HG02981 (cell line): ENCODE results near the gene UBE2Z.

Experiments
- ATAC-seq: cut with Tn5 transposase; IDR thresholded peaks from one replicate; pipeline ENCODE4 v1.9.1; 2021; ENCODE audit warnings: mild to moderate bottlenecking, moderate library complexity; ENCODE audit not compliant: unreplicated experiment

UBE2Z gene

DNA sequence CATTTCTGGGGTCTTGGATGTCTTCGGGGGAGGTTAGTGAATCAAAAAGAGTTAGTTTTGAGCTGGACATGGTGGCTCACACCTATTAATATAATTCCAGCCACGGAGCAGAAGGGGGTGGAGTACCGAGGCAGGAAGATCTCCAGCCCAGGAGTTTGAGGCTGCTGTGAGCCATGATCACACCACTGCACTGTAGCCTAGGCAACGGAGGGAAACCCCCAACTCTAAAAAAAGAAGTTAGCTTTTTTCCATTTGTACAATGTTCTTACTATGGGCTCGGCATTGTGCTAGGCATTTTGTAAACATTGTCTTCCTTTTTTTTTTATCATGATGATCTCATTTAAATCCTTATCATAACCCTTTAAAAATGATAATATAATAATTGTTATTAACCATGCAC lies 44.7 kb downstream of the UBE2Z start:
- no peak for ATAC-seq

DNA sequence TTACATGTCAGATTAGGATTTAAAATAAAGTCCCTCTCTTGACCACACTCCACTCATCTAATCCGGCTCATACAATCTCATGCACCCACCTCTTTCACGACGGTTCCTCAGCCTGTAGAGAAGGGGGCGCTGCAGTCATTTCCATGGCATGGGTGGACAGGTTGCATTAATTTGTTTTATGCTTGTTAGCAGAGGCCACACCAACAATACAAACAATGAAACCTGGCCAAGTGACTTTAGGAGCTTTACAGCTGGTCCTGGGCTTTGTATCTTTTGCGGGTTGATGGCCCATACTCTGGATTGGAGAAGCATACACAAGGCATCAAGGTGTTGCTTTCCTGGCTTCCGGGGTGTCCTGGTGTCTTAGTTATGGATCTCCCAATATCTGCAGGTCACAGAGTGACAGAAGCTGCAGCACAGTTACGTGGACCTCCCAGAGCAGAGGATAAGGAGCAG lies 46.1 kb downstream of the UBE2Z start:
- ATAC-seq, result no peak

DNA sequence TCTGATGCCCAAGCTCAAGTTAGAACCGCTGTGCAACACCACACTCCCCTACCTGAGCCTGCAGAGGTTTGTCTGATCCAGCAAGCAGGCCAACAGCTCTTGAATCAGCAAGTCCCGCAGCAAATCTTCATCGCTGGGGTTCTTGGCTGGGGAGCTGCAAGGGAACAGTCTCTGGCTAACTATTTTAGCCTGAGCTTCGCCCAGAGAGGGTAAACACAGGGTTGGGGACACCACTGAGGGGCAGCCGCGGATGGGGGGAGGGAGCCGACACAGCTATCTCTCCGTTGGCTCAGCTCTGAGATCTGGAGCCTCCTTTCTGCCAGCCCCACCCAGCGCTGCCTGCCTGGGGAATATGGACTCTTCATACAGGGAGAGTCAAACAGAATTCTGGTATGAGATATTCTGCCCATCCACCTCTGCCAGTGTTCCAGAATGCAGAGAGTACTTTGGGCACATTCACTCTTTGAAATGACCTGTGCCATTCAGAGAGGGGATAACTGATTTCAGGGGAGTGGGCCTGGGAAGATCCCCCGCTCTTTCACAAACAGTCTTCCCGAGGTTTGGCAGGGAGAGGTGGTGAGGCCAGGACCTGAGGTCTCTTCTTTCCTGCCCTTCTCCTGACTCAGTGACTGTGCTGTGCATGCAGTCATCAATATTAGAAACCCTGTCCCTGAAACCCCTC lies 52.8 kb downstream of the UBE2Z start:
- ATAC-seq, result no peak

DNA sequence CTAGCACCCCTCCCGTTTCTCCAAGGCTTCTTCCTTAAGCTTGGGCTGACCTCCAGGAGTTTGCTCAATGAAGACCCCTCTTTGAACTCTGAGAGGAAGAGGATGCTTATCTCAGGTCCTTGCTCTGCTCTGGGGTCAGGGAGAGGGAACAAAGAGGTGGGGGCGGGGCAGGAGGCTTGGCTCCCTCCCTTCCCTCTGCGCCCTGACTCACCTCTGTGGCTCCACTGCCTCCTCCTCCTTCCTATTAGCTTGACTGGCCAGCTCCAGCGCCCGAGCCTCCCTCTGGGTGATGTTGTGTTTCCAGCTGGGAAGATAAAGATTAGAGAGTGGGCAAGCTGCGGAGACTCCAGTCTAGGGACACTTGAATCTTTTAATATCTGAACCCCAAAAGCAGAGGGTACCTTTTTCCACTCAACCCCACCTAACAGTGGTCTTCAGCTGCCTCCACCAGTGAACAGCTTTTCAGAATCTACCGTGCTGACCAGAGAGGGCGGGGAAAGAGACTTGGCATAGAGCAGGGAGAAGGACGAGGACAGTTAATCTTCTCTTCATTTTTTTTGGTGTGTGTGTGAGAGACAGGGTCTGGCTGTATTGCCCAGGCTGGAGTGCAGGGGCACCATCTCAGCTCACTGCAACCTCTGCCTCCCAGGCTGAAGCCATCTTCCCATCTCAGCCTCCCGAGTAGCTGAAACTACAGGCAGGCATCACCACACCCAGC lies 53.5 kb downstream of the UBE2Z start:
- ATAC-seq, result no peak

DNA sequence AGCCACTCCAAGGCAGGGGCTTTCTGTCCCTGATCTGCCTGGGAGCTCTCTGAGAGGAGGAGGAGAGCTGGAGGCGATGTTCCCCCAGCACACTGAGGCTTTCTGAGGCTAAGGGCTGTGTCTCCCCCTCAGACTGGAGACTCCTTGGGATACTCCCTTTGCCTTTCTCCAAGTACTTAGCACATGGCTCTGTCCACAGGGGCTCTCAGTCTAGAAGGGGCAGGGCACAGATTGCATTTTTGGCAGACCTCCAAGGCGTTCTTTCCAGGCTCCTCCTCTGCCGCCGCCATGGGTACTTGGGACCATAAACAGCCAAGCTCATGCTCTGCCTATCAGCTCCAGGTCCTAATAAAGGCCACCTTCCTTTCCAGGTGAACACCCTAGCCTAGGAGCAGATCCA lies 62.0 kb downstream of the UBE2Z start:
- ATAC-seq, result no peak

DNA sequence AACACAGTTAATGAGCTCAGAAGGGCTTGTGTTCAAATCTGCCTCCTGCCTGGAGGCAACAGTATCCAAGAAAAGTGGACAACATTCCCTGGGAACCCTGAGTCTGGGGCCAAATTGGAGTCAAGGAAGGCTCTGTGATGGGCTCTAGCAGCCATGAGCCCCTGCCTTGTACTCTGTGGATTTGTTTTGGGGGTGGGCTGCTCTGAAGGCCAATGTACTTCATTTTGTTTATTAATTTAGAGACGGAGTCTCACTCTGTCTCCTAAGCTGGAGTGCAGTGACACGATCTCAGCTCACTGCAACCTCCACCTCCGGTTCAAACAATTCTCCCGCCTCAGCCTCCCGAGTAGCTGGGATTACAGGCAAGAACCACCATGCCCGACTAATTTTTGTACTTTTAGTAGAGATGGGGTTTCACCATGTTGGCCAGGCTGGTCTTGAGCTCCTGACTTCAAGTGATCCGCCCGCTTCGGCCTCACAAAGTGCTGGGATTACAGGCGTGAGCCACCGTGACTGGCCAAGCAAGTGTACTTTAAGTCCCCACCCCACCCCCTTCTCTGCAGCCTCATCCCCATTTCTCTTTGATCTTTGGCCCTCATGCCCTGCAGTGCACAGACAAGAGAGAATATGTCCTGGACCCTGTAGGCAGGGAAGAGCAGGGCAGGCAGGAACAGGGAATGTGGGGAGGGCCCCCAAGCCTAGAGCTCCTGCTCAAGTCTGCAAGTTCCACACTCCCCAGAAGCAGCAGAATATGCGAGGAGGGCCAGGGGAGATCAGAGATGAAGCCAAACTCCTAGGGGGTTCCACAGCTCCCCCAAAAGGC lies 62.9 kb downstream of the UBE2Z start:
- ATAC-seq, result no peak

DNA sequence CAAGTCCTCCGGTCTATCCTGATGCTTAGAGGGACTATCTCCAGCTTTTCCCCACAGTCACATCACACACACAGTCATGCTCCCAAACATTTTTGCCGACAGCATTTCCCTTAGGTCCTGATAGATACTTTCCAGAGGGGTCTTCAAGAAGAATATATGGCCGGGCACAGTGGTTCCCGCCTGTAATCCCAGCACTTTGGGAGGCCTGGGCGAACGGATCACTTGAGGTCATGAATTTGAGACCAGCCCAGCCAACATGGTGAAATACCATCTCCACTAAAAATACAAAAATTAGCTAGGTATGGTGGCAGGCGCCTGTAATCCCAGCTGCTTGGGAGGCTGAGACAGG lies 64.5 kb downstream of the UBE2Z start:
- ATAC-seq, result no peak

DNA sequence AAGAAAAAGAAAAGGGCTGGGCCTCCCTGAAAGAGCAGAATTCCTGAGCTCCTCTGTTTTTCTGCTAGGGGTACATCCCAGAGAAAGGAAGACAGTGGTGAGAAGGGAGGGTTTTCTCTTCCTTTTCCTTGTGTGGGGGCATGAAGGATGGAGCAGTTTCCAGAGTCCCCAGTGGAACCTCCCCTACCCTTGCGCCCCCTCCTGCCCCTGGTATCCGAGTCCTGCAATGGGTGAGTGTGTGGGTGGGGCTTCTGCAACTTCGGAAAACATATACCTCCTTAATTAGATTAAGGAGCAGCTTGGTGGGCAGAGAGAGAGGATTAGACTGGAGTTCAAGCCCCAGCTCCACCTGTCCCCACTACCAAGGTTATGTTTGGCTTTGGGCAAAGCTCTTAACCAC lies 65.6 kb downstream of the UBE2Z start:
- ATAC-seq, result no peak
